ENCODE data around the gene ADAM8. TPM values are rescaled to one million over a fixed set of nuclear protein-coding genes. Genes with fewer than 3 reads are reported as not detected.
A peak's percentile ranks its signal among the peaks of the same experiment; 100 is the strongest.

ADAM8 gene
- total and polyA plus RNA-seq, 2 of the 8 experiments (the other 6 are each of a cell fraction or from before 2014, with no cell fraction given), result 4.6 TPM

DNA sequence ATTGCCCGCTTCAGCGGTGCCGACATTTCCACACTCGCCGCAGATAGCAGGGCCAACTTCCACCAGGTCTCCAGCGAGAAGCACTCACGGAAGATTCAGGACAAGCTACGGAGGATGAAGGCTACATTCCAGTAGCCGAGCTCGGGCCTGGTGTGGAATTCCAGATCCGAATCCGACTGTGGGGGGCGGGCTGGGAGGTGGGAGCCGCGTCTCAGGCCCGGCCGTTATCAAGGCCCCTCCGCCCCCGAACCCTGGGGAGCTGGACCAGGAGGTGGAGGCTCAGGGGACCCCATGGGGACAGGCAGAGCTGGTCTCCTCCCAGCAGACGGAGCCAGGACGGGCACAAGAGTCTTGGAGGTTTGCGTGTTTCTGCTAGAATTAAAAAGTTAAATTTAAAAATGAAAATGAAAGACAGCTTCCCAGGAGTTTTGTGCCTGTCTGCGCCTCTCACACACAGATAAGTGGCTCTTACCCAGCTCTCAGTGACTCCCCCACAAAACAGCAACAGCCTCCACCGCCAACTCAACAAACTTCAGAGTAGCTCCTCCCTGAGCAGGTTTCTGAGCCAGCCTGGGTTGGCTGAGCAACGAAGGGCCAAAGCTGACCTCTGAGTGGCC is 51.8 kb downstream of the ADAM8 start:
- H3K23ac ChIP-seq (ENCODE audit: insufficient read length), result no peak overlapping the region
- no peaks in the 10 kb centered on the region for H3K79me2 ChIP-seq (ENCODE audit: control insufficient read depth in 1 of 2, insufficient read depth in 2 of 2, low read length in 2 of 2)
- H3K36me3 ChIP-seq (ENCODE audit: control insufficient read depth in 2 of 4, insufficient read depth in 4 of 4, low read length in 3 of 4), result no peaks in the 10 kb centered on the region
- CTCF ChIA-PET (ENCODE audit: partially characterized antibody), result interaction anchor here (0.6 to 2.2 kb wide), 11 partner anchors 15 to 144 kb away, joined by 3 to 11 read pairs (median 4); partner anchors contain the start of gene ADAM8
- POLR2A ChIA-PET (ENCODE audit: partially characterized antibody), result interaction anchor here (0.6 to 1.4 kb wide), 7 partner anchors 10 to 150 kb away, joined by 3 to 4 read pairs (median 3); partner anchors contain the start of gene VENTX
- H3K23me2 ChIP-seq (ENCODE audit: low read depth, low read length), result peaks cover 5% of the 10 kb centered on the region; the same call in 1 of the 2 replicates
- H3K27me3 ChIP-seq (replicated peaks in 1 of 4; ENCODE audit: control insufficient read depth in 3 of 4, extremely low read depth in 1 of 4, insufficient read depth in 3 of 4, low read length in 3 of 4), result peaks cover 2 to 14% (median 13%) of the 10 kb centered on the region in 4 experiments; a peak in 6 of 7 replicates
- H2BK15ac ChIP-seq (ENCODE audit: low read length), result 0 out of 2 replicates have a peak overlapping the region, but pooled peaks have one; percentile 29
- H3K79me1 ChIP-seq (ENCODE audit: low read depth, low read length), result no peaks in the 10 kb centered on the region
- H3K4me1 ChIP-seq (replicated peaks in 1 of 4; ENCODE audit: control insufficient read depth in 3 of 4, insufficient read depth in 4 of 4, low read length in 3 of 4), result peaks cover 0 to 13% (median 5%) of the 10 kb centered on the region in 4 experiments; a peak in 5 of 7 replicates
- FAIRE-seq (no peak), DNase-seq (ENCODE audit: low read depth in 1 of 2, low spot score in 2 of 2) (no peak)
- TF ChIP-seq RNF2 (IDR thresholded peaks at IDR 0.05; ENCODE audit: borderline replicate concordance, low read depth, low read length, missing control alignments, poor library complexity, severe bottlenecking) (no peak), EZH2 (IDR thresholded peaks at IDR 0.05; ENCODE audit: low read depth, low read length, severe bottlenecking) (no peak), CBX8 (IDR thresholded peaks at IDR 0.05; ENCODE audit: borderline replicate concordance, low read depth, low read length) (no peak), SIX5 (IDR thresholded peaks at IDR 0.05; ENCODE audit: low read depth, low read length) (no peak), TAF1 (IDR thresholded peaks at IDR 0.05; ENCODE audit: low read depth, low read length) (no peak), JUN (IDR thresholded peaks at IDR 0.05; ENCODE audit: low read depth, low read length) (no peak), CHD2 (IDR thresholded peaks at IDR 0.05; ENCODE audit: low read length) (no peak), BCL11A (IDR thresholded peaks at IDR 0.05; ENCODE audit: low read depth in 2 of 2, low read length in 2 of 2) (no peak), GTF2F1 (IDR thresholded peaks at IDR 0.05; ENCODE audit: borderline replicate concordance, low read depth, low read length) (no peak), KDM1A (IDR thresholded peaks at IDR 0.05; ENCODE audit: borderline replicate concordance, low read length) (no peak), CREB1 (IDR thresholded peaks at IDR 0.05) (no peak)
- H2BK120ac ChIP-seq (replicated peaks; ENCODE audit: low read depth, low read length), result peak overlapping the region; percentile 83
- H3K14ac ChIP-seq (ENCODE audit: insufficient read length), result no peak overlapping the region
- no peak overlapping the region for H3K27ac ChIP-seq (ENCODE audit: low read depth, low read length)
- 88% methylated on average over 23 of the region's 25 CpGs; no CpG with 5 or more reads in 1 of the 2 experiments for WGBS, 2 experiments (ENCODE audit: extremely low coverage in 1 of 2, insufficient coverage in 1 of 2, insufficient read length in 1 of 2, insufficient replicate concordance in 2 of 2, low coverage in 1 of 2, low lambda C conversion rate in 2 of 2, missing lambda C conversion rate in 1 of 2)
- H2BK20ac ChIP-seq (ENCODE audit: low read length), result no peak overlapping the region
- no peak overlapping the region for H3K4me2 ChIP-seq (ENCODE audit: insufficient read depth in 1 of 2, low read depth in 2 of 2, low read length in 2 of 2)
- no peaks in the 10 kb centered on the region for H3K9me3 ChIP-seq (ENCODE audit: insufficient read depth in 2 of 2, low read depth in 1 of 2, low read length in 1 of 2)
- H3K9ac ChIP-seq (replicated peaks in 1 of 4; ENCODE audit: extremely low read depth in 1 of 4, low read depth in 3 of 4, low read length in 3 of 4), result no peak overlapping the region
- H4K5ac ChIP-seq (ENCODE audit: insufficient read length, low read depth, low read length), result peak overlapping the region; percentile 52
- H4K8ac ChIP-seq (ENCODE audit: extremely low read depth, insufficient read depth, low read length), result peak overlapping the region; percentile 65
- no peak overlapping the region; the same call in 1 of the 2 replicates for H2BK12ac ChIP-seq (ENCODE audit: low read depth, low read length)
- H3K4ac ChIP-seq (replicated peaks; ENCODE audit: insufficient read length, low read depth, low read length), result peak overlapping the region; percentile 85
- H4K91ac ChIP-seq (replicated peaks; ENCODE audit: insufficient read length, low read length), result peak overlapping the region; percentile 73
- peak overlapping the region; percentile 88; the same call in 1 of the 2 replicates for H2BK5ac ChIP-seq (ENCODE audit: low read depth, low read length)
- H3K18ac ChIP-seq (ENCODE audit: extremely low read depth, low read length), result peak overlapping the region; percentile 32; the same call in 1 of the 2 replicates
- no peak overlapping the region for H2AFZ ChIP-seq (ENCODE audit: low read length)
- peak overlapping the region; percentile 82; the same call in 1 of the 2 replicates for H2AK5ac ChIP-seq (ENCODE audit: low read depth, low read length)
- no peak overlapping the region for H3K56ac ChIP-seq (replicated peaks; ENCODE audit: insufficient read length, low read depth, low read length)
- no peaks in the 10 kb centered on the region for H4K20me1 ChIP-seq (replicated peaks in 1 of 2; ENCODE audit: control insufficient read depth in 1 of 2, insufficient read depth in 2 of 2, low read length in 2 of 2)
- H3K4me3 ChIP-seq (ENCODE audit: extremely low read depth in 1 of 4, insufficient read depth in 2 of 4, low read depth in 3 of 4, low read length in 4 of 4), result no peak overlapping the region
